Small intestine (tissue), 16 donors: ENCODE data around the gene TES. TPM values are rescaled to one million over a fixed set of nuclear protein-coding genes. Genes with fewer than 3 reads are reported as not detected.

Source experiments
- DNase-seq, 2 donors: peaks; one replicate each; pipeline versions ENCODE4 v3.0.0 to v3.0.0-alpha.2; 2013
- FAIRE-seq: peaks from 2 replicates; lab custom pipeline; 2012; peaks lifted over from hg19 to GRCh38; lab: Jason Lieb, UNC
- H3K27ac ChIP-seq, 3 donors: one replicate each; pipeline ENCODE4 v1.5.1; 2013; ENCODE audit warnings: low read length in 2 of 3, mild to moderate bottlenecking in 2 of 3, control low read depth in 1 of 3, inconsistent platforms in 1 of 3, low read depth in 1 of 3, moderate library complexity in 1 of 3
- H3K27me3 ChIP-seq, 3 donors: one replicate each; pipeline ENCODE4 v1.6.1; 2013; ENCODE audit warnings: low read length in 3 of 3, inconsistent platforms in 1 of 3; ENCODE audit not compliant: control insufficient read depth in 3 of 3, insufficient read depth in 3 of 3
- H3K36me3 ChIP-seq, 3 donors: one replicate each; pipeline ENCODE4 v1.6.1; 2013; ENCODE audit warnings: low read length in 3 of 3, inconsistent platforms in 1 of 3, low read depth in 1 of 3, mild to moderate bottlenecking in 1 of 3, moderate library complexity in 1 of 3; ENCODE audit not compliant: control insufficient read depth in 3 of 3, insufficient read depth in 2 of 3
- H3K4me1 ChIP-seq, 3 donors: one replicate each; pipeline ENCODE4 v1.6.1; 2013; ENCODE audit warnings: low read length in 2 of 3, inconsistent platforms in 1 of 3, low read depth in 1 of 3, mild to moderate bottlenecking in 1 of 3, moderate library complexity in 1 of 3; ENCODE audit not compliant: control insufficient read depth in 3 of 3, insufficient read depth in 2 of 3
- H3K4me3 ChIP-seq, 3 donors: one replicate each; pipeline ENCODE4 v1.5.1; 2013; ENCODE audit warnings: low read length in 3 of 3, control low read depth in 1 of 3, inconsistent platforms in 1 of 3, low read depth in 1 of 3, mild to moderate bottlenecking in 1 of 3, moderate library complexity in 1 of 3
- H3K9me3 ChIP-seq, 2 donors: one replicate each; pipeline ENCODE4 v1.6.1; 2013; ENCODE audit warnings: low read depth in 1 of 2, low read length in 1 of 2; ENCODE audit not compliant: control insufficient read depth in 2 of 2, insufficient read depth in 1 of 2
- WGBS, 3 donors: extraction: QIAGEN DNeasy Blood & Tissue Kit; methylation state at CpG; one replicate each; pipeline ENCODE4 v1.1.7; 2013; 5-methylcytosine and 5-hydroxymethylcytosine counted together
- long read RNA-seq, 10 donors: transcript quantifications; one replicate each; lab custom pipeline, GENCODE V29; 2026
- polyA plus RNA-seq, 4 donors: library from polyadenylated mRNA; stranded (reverse) in 3 of 4; unstranded in 1 of 4; fragments of 200-250 nt in 3 of 4; fragments of 120-200 nt in 1 of 4; gene quantifications; one replicate each; pipeline versions ENCODE4 v1.2.1 to v1.2.3, GENCODE V29; 2013
- donor health status: healthy with polysubstance abuse.
- donor health status: control.
- donor health status: control.
- donor health status: Bipolar disorder and iron deficiency.
- donor health status: healthy.

TES gene, protein sequence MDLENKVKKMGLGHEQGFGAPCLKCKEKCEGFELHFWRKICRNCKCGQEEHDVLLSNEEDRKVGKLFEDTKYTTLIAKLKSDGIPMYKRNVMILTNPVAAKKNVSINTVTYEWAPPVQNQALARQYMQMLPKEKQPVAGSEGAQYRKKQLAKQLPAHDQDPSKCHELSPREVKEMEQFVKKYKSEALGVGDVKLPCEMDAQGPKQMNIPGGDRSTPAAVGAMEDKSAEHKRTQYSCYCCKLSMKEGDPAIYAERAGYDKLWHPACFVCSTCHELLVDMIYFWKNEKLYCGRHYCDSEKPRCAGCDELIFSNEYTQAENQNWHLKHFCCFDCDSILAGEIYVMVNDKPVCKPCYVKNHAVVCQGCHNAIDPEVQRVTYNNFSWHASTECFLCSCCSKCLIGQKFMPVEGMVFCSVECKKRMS
- polyA plus RNA-seq: 10 to 100 TPM; 43.2 to 69.7 (median 60.7) TPM
- long read RNA-seq, donor 1, transcript TES-205 (3 exons, 873 nt): minor isoform, 6 of 80 reads
- long read RNA-seq, donor 1, transcript TES-211 (3 exons, 911 nt): minor isoform, 7 of 80 reads
- long read RNA-seq, donor 1, transcript TES-201 (7 exons, 2,782 nt): major isoform, 25 of 80 reads
- long read RNA-seq, donor 1, partial matches to known transcripts: 38 of 80 reads
- long read RNA-seq, donor 1, other reads (novel, unspliced or antisense): 0 of 80 reads
- long read RNA-seq, donor 2, transcript TES-201 (7 exons, 2,782 nt): major isoform, 10 of 27 reads
- long read RNA-seq, donor 2, partial matches to known transcripts: 14 of 27 reads
- long read RNA-seq, donor 2, other reads (novel, unspliced or antisense): 0 of 27 reads
- long read RNA-seq, donor 3, transcript TES-211 (3 exons, 911 nt): minor isoform, 8 of 58 reads
- long read RNA-seq, donor 3, transcript TES-206 (2 exons, 488 nt): minor isoform, 5 of 58 reads
- long read RNA-seq, donor 3, transcript TES-201 (7 exons, 2,782 nt): major isoform, 10 of 58 reads
- long read RNA-seq, donor 3, partial matches to known transcripts: 33 of 58 reads
- long read RNA-seq, donor 3, other reads (novel, unspliced or antisense): 0 of 58 reads
- long read RNA-seq, donor 4: 0 reads
- long read RNA-seq, donor 5, partial matches to known transcripts: 13 of 18 reads
- long read RNA-seq, donor 5, other reads (novel, unspliced or antisense): 0 of 18 reads
- long read RNA-seq, donor 6, transcript TES-211 (3 exons, 911 nt): minor isoform, 6 of 57 reads
- long read RNA-seq, donor 6, transcript TES-201 (7 exons, 2,782 nt): major isoform, 24 of 57 reads
- long read RNA-seq, donor 6, partial matches to known transcripts: 26 of 57 reads
- long read RNA-seq, donor 6, other reads (novel, unspliced or antisense): 0 of 57 reads
- long read RNA-seq, donor 7, transcript TES-201 (7 exons, 2,782 nt): major isoform, 15 of 114 reads
- long read RNA-seq, donor 7, partial matches to known transcripts: 91 of 114 reads
- long read RNA-seq, donor 7, other reads (novel, unspliced or antisense): 0 of 114 reads
- long read RNA-seq, donor 8, partial matches to known transcripts: 0 of 2 reads
- long read RNA-seq, donor 8, other reads (novel, unspliced or antisense): 0 of 2 reads
- long read RNA-seq, donor 9, partial matches to known transcripts: 0 of 5 reads
- long read RNA-seq, donor 9, other reads (novel, unspliced or antisense): 0 of 5 reads
- long read RNA-seq, donor 10, transcript TES-201 (7 exons, 2,782 nt): major isoform, 24 of 78 reads
- long read RNA-seq, donor 10, transcript TES-211 (3 exons, 911 nt): minor isoform, 5 of 78 reads
- long read RNA-seq, donor 10, partial matches to known transcripts: 42 of 78 reads
- long read RNA-seq, donor 10, other reads (novel, unspliced or antisense): 0 of 78 reads

- Histone ChIP-seq H3K36me3 (no peaks in the 10 kb centered on the region), H3K27me3 (no peaks in the 10 kb centered on the region), H3K27ac (peak within 1 kb of the TSS; percentile 92 to 98 (median 95)), H3K4me3 (peak within 1 kb of the TSS; percentile 89 to 95 (median 90)), H3K9me3 (no peaks in the 10 kb centered on the region), H3K4me1 (peaks cover 0 to 6% (median 2%) of the 10 kb centered on the region in 3 donors)
- no peak for FAIRE-seq
- peak; percentile 85 to 91 for DNase-seq
- WGBS, 3 donors: 0 to 1% (median 0%) methylated on average over 67 to 83 of the region's 83 CpGs
These were observed at the start of gene TES for GRCh38 chr7:116210345-116211005. TSS of gene TES (plus strand) at chr7:116210539. CDS start at chr7:116210708, 169 bp downstream.

DNA sequence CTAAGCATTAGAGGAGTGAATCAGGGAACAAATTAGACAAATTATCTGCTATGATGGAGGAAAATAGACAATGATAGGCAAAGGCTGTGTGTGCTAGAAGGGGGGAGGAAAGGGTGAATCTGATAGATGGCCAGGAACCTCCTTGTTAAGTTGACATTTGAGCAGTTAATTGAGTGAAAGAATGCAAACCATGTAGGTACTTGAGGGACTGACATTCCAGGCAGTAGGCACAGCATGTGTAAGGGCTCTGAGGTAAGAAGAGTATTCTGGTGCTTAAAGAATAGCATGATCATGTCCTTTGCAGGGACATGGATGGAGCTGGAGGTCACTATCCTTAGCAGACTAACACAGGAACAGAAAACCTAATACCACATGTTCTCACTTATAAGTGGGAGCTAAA is 48.6 kb upstream of the TES start:
- no peak overlapping the region for H3K27ac ChIP-seq

GRCh38 chr7:116162254-116162653 is 48.1 kb upstream of the TES start:
- no peaks in the 10 kb centered on the region for H3K36me3 ChIP-seq
- no peak overlapping the region for H3K4me3 ChIP-seq
- no peaks in the 10 kb centered on the region for H3K27me3 ChIP-seq
- DNase-seq: no peak
- FAIRE-seq: no peak
- no peaks in the 10 kb centered on the region for H3K4me1 ChIP-seq
- H3K27ac ChIP-seq: no peak overlapping the region
- H3K9me3 ChIP-seq: no peaks in the 10 kb centered on the region

More for the DNA sequence above, 48.6 kb upstream of the TES start:
- no peaks in the 10 kb centered on the region for H3K36me3 ChIP-seq
- no peaks in the 10 kb centered on the region for H3K9me3 ChIP-seq
- no peaks in the 10 kb centered on the region for H3K4me1 ChIP-seq
- no peaks in the 10 kb centered on the region for H3K27me3 ChIP-seq
- no peak overlapping the region for H3K4me3 ChIP-seq
- DNase-seq (no peak), FAIRE-seq (no peak)

GRCh38 chr7:116162992-116163391 is 47.3 kb upstream of the TES start:
- H3K4me1 ChIP-seq: no peaks in the 10 kb centered on the region
- no peaks in the 10 kb centered on the region for H3K9me3 ChIP-seq
- no peaks in the 10 kb centered on the region for H3K27me3 ChIP-seq
- DNase-seq (no peak), FAIRE-seq (no peak)
- H3K27ac ChIP-seq: no peak overlapping the region
- H3K4me3 ChIP-seq: no peak overlapping the region
- H3K36me3 ChIP-seq: no peaks in the 10 kb centered on the region

DNA sequence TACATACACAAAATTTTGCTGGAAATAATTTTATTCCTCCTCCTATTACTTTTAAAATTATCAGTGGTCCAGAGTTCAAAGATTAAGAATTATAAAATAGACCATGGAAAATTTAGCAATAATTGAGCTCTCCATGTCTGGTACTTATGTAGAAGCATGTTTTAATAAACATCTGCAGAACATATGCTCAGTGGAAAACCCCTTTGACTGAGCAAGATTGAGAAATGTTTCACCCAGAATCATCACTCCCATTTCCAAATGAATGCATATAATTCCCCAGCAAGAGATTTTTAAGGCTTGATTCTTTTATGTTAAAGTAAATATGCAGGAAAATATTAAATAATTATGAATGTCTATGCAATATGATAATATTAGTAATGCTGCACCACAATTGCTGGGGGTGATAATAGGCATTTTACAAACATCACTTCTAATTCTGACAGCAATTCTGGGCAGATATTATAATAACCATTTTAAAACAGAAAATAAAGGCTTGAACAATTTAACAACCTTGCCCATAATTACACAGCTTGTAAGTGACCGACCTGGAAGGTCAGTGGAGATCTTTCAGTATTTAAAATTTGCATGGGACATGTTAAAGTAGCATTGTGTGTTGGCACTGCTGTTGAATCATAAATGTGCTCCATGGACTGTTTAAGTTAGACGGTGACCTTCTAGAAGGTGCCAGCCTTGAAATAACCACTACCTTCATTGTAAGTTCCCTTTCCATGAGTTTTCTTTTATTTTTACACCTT is 45.6 kb upstream of the TES start:
- no peak overlapping the region for H3K4me3 ChIP-seq
- no peak overlapping the region for H3K27ac ChIP-seq
- H3K36me3 ChIP-seq: no peaks in the 10 kb centered on the region
- H3K4me1 ChIP-seq: no peaks in the 10 kb centered on the region
- H3K27me3 ChIP-seq: no peaks in the 10 kb centered on the region
- FAIRE-seq: no peak
- no peak for DNase-seq
- H3K9me3 ChIP-seq: no peaks in the 10 kb centered on the region
- WGBS, 3 donors: 76 to 92% (median 84%) methylated on average over 2 of the region's 2 CpGs

GRCh38 chr7:116165717-116166116 is 44.6 kb upstream of the TES start:
- Histone ChIP-seq H3K9me3 (no peaks in the 10 kb centered on the region), H3K27ac (no peak overlapping the region), H3K4me3 (no peak overlapping the region), H3K36me3 (no peaks in the 10 kb centered on the region), H3K4me1 (no peaks in the 10 kb centered on the region), H3K27me3 (no peaks in the 10 kb centered on the region)
- WGBS, 3 donors: 75 to 81% (median 77%) methylated on average over 2 of the region's 2 CpGs
- DNase-seq (no peak), FAIRE-seq (no peak)

DNA sequence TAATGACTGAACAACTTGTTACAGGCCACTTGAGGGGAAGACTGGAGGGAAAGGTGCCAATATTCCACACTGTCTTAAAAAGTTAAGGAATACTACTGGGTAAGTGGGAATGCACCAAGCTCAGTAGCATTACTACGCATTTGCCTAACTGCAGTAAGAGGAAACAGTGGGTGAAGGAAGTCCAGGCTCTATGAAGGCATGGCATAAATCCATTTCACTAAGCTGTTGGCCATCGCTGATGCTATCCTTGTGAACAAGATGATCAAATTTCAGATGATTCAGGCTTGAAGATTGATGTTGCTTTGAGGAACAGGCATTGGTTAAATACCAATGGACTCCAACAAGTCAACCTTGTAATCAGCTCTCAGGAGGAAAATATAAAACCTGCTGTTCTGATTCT is 44.2 kb upstream of the TES start:
- Histone ChIP-seq H3K4me3 (no peak overlapping the region), H3K27me3 (no peaks in the 10 kb centered on the region), H3K9me3 (no peaks in the 10 kb centered on the region), H3K36me3 (no peaks in the 10 kb centered on the region), H3K4me1 (no peaks in the 10 kb centered on the region), H3K27ac (no peak overlapping the region)
- 88 to 91% (median 89%) methylated on average over 2 of the region's 2 CpGs for WGBS, 3 donors
- FAIRE-seq: no peak
- DNase-seq: no peak
